Fibroblast of pulmonary artery (primary cell): ENCODE data around the gene ULBP1.
A peak's percentile ranks its signal among the peaks of the same experiment; 100 is the strongest.
"Not testable (repeated sequence)": the region's sequence is repeated elsewhere in the genome, so short reads cannot be mapped to it uniquely, and the experiment has no call there.

Source experiments
- DNase-seq: peaks from one replicate; pipeline ENCODE4 v3.0.0-alpha.2; 2010; ENCODE audit warnings: low read depth
- H3K4me3 ChIP-seq: replicated peaks from 2 replicates; pipeline ENCODE4 v1.5.1; 2011; ENCODE audit warnings: low read depth, mild to moderate bottlenecking, control low read depth, low read length, moderate library complexity
- CTCF ChIP-seq: IDR thresholded peaks from 2 replicates; pipeline ENCODE4 v1.5.1; 2011; ENCODE audit warnings: mild to moderate bottlenecking, control low read depth, low read length, inconsistent platforms; ENCODE audit errors: missing control alignments

The ULBP1 gene

GRCh38 chr6:149961728-149962425 lies 1.9 kb upstream of the ULBP1 start:
- peak; percentile 21 for DNase-seq
- H3K4me3 ChIP-seq: no peak overlapping the region
- peak; percentile 21 for TF ChIP-seq CTCF

DNA sequence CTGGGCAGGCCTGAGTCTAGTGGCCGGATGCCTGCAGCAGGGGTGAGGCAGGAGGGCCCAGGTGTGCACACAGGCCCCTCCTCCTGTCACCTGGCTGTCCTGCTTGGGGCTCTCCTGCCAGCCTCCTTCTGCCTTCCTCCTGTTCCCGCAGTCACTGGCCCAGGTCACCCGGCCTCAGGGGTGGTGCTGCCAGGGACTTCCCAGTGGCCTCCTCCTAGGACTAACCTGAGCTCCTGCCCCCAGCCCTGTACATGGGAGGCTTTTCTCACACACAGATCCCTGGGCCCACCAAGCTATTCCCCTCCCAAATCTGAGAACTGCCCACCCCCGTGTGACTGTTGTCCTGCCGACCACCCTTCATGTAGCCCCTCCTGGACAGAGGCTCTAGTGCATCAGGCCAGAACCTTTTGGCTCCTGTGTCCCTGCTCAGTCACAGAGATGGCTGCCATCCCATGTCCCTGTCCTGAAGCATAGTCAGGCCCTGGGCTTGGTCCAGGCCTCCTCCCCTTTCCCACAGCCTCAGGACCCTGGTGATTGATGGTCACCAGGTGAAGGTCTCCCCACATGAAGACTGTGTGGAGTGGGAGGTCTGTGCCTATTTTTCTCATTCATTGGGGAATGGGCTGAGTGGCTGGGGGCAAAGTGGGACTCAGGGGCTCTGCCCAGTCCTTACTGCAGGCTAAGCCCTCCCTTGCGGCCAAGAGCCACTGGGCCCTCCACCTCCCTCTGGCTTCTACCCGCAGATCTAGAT lies 1.1 kb upstream of the ULBP1 start:
- no peak for TF ChIP-seq CTCF
- DNase-seq: no peak
- peak overlapping the region; percentile 51 for H3K4me3 ChIP-seq

GRCh38 chr6:149963212-149963461 lies 606 bp upstream of the ULBP1 start:
- peak overlapping the region; percentile 51 for H3K4me3 ChIP-seq
- DNase-seq: peak; percentile 29
- TF ChIP-seq CTCF: no peak

GRCh38 chr6:149964308-149965193 lies 808 bp downstream of the ULBP1 start:
- TF ChIP-seq CTCF: no peak
- peak overlapping the region; percentile 51 for H3K4me3 ChIP-seq
- DNase-seq: peak; percentile 17

GRCh38 chr6:149965194-149966020 lies 1.7 kb downstream of the ULBP1 start:
- TF ChIP-seq CTCF: no peak
- DNase-seq: peak; percentile 20
- peak overlapping the region; percentile 51 for H3K4me3 ChIP-seq

GRCh38 chr6:149966319-149966718 lies 2.6 kb downstream of the ULBP1 start:
- not testable (repeated sequence) for DNase-seq, H3K4me3 ChIP-seq
